Right ventricle myocardium inferior (tissue), 1 donor: Measurements from ENCODE around the gene SPOCK2. TPM values are rescaled to one million over a fixed set of nuclear protein-coding genes. Genes with fewer than 3 reads are reported as not detected.
"Not testable (repeated sequence)": the region's sequence is repeated elsewhere in the genome, so short reads cannot be mapped to it uniquely, and the experiment has no call there.

Experiments
- ATAC-seq: fragments of 200-7000 bp; cut with Tn5 transposase; one replicate; pipeline ENCODE4 v1.9.1; 2020; ENCODE audit warnings: mild to moderate bottlenecking, moderate library complexity
- DNase-seq: peaks from one replicate; pipeline ENCODE4 v3.0.0; 2021; ENCODE audit errors: missing footprints
- intact Hi-C: fragments of 100-400 bp; cut with DNase I; formaldehyde crosslinking; loops from one replicate; pipeline ENCODE4 v1.11.0; 2022
- total RNA-seq: library from RNA; stranded (reverse); fragmentation: NEBNext Ultra II Directional; extraction: Animal tissue kit (Norgen Biotek cat#: 25700); gene quantifications from one replicate; pipeline ENCODE4 v1.2.1, GENCODE V29; 2021
- donor health status: DM: no; HTN: yes; CAD: no; lungs with severe emphysema.

The SPOCK2 gene
- total RNA-seq, 1 donor from 2014 or later: 10.4 TPM

GRCh38 chr10:72110673-72111401, 22.5 kb upstream of the SPOCK2 start:
- ATAC-seq: peak; percentile 79
- intact Hi-C loops: no loop called here
- no peak for DNase-seq

- DNase-seq (no peak), ATAC-seq (no peak)
- intact Hi-C loops: loop anchor here (5.0 kb wide), 1 partner anchor 42 kb away; no protein-coding TSS in a partner anchor
Measured at GRCh38 chr10:72109636-72110157, 21.3 kb upstream of the SPOCK2 start.

- intact Hi-C loops: loop anchor here (5.0 kb wide), 1 partner anchor 42 kb away; no protein-coding TSS in a partner anchor
- DNase-seq (no peak), ATAC-seq (peak; percentile 38)
Measured at GRCh38 chr10:72108830-72109635, 20.7 kb upstream of the SPOCK2 start.

GRCh38 chr10:72108004-72108370, 19.6 kb upstream of the SPOCK2 start:
- not testable (repeated sequence) for ATAC-seq, DNase-seq
- intact Hi-C loops: loop anchor here (5.0 kb wide), 1 partner anchor 41 kb away; no protein-coding TSS in a partner anchor

- no peak for ATAC-seq
- intact Hi-C loops: loop anchor here (5.0 kb wide), 1 partner anchor 40 kb away; no protein-coding TSS in a partner anchor
- no peak for DNase-seq
Measured at GRCh38 chr10:72107325-72108003, 19.1 kb upstream of the SPOCK2 start.

GRCh38 chr10:72106896-72107295, 18.5 kb upstream of the SPOCK2 start:
- DNase-seq: no peak
- intact Hi-C loops: loop anchor here (5.0 kb wide), 1 partner anchor 40 kb away; no protein-coding TSS in a partner anchor
- ATAC-seq: no peak

GRCh38 chr10:72106154-72106849, 18.0 kb upstream of the SPOCK2 start:
- DNase-seq (no peak), ATAC-seq (no peak)
- intact Hi-C loops: loop anchor here (5.0 kb wide), 1 partner anchor 39 kb away; no protein-coding TSS in a partner anchor

- intact Hi-C loops: loop anchor here (5.0 kb wide), 1 partner anchor 38 kb away; no protein-coding TSS in a partner anchor
- DNase-seq: no peak
Measured at GRCh38 chr10:72105710-72106109, 17.4 kb upstream of the SPOCK2 start.

GRCh38 chr10:72105098-72105475, 16.7 kb upstream of the SPOCK2 start:
- ATAC-seq: no peak
- intact Hi-C loops: loop anchor here (5.0 kb wide), 1 partner anchor 38 kb away; no protein-coding TSS in a partner anchor
- no peak for DNase-seq

More at GRCh38 chr10:72105710-72106109, 17.4 kb upstream of the SPOCK2 start:
- ATAC-seq: no peak

- no peak for ATAC-seq
- DNase-seq: no peak
- intact Hi-C loops: loop anchor here (5.0 kb wide), 1 partner anchor 37 kb away; no protein-coding TSS in a partner anchor
Measured at GRCh38 chr10:72104472-72105097, 16.2 kb upstream of the SPOCK2 start.

GRCh38 chr10:72099600-72099921, 11.2 kb upstream of the SPOCK2 start:
- ATAC-seq (no peak), DNase-seq (no peak)
- intact Hi-C loops: loop anchor here (5.0 kb wide), 1 partner anchor 37 kb away; no protein-coding TSS in a partner anchor

GRCh38 chr10:72098836-72099599, 10.7 kb upstream of the SPOCK2 start:
- ATAC-seq (no peak), DNase-seq (no peak)
- intact Hi-C loops: loop anchor here (5.0 kb wide), 1 partner anchor 37 kb away; no protein-coding TSS in a partner anchor

- DNase-seq (no peak), ATAC-seq (no peak)
- intact Hi-C loops: loop anchor here (5.0 kb wide), 1 partner anchor 36 kb away; no protein-coding TSS in a partner anchor
Measured at GRCh38 chr10:72098301-72098835, 10.0 kb upstream of the SPOCK2 start.

- ATAC-seq (peak; percentile 89), DNase-seq (no peak)
- intact Hi-C loops: loop anchor here (5.0 kb wide), 1 partner anchor 35 kb away; no protein-coding TSS in a partner anchor
Measured at GRCh38 chr10:72097448-72098300, 9.3 kb upstream of the SPOCK2 start.

GRCh38 chr10:72096115-72097000, 8.0 kb upstream of the SPOCK2 start:
- DNase-seq: no peak
- intact Hi-C loops: loop anchor here (5.0 kb wide), 1 partner anchor 34 kb away; no protein-coding TSS in a partner anchor
- no peak for ATAC-seq
